Neural cell (in vitro differentiated cells): Measurements from ENCODE around the gene SLC47A1. TPM values are rescaled to one million over a fixed set of nuclear protein-coding genes. Genes with fewer than 3 reads are reported as not detected.

Source experiments
- H2AFZ ChIP-seq: fragments of 200-600, 300-800 bp; sonication (generic), shearing (Covaris generic); 2 replicates; pipeline ENCODE4 v1.6.0; 2014; ENCODE audit warnings: low read depth, mild to moderate bottlenecking, antibody characterized with exemption, low read length, moderate library complexity
- H3F3A ChIP-seq: fragments of 200-600 bp; shearing (Covaris generic); 2 replicates; pipeline ENCODE4 v1.6.1; 2016; ENCODE audit warnings: mild to moderate bottlenecking, moderate library complexity, mixed read lengths, antibody characterized with exemption, low read length; ENCODE audit not compliant: insufficient read depth, poor library complexity, severe bottlenecking
- H3K27ac ChIP-seq: fragments of 200-600, 300-800 bp; sonication (generic), shearing (Covaris generic); 2 replicates; pipeline ENCODE4 v1.5.1; 2014; ENCODE audit warnings: mild to moderate bottlenecking, low read length, moderate library complexity
- H3K27me3 ChIP-seq: fragments of 300-800, 200-600 bp; sonication (generic), shearing (Covaris generic); 2 replicates; pipeline ENCODE4 v1.6.0; 2014; ENCODE audit warnings: mild to moderate bottlenecking, low read depth, low read length, moderate library complexity; ENCODE audit not compliant: insufficient read depth
- H3K36me3 ChIP-seq: fragments of 300-800, 200-600 bp; sonication (generic), shearing (Covaris generic); 2 replicates; pipeline ENCODE4 v1.5.1; 2014; ENCODE audit warnings: mild to moderate bottlenecking, antibody characterized with exemption, low read length, moderate library complexity; ENCODE audit not compliant: insufficient read depth
- H3K4me2 ChIP-seq: fragments of 300-800, 200-600 bp; sonication (generic), shearing (Covaris generic); 2 replicates; pipeline ENCODE4 v1.6.0; 2014; ENCODE audit warnings: mild to moderate bottlenecking, low read length
- H3K4me3 ChIP-seq: fragments of 300-800, 200-600 bp; sonication (generic), shearing (Covaris generic); 2 replicates; pipeline ENCODE4 v1.5.1; 2014; ENCODE audit warnings: mild to moderate bottlenecking, low read length, moderate library complexity
- H3K79me2 ChIP-seq: fragments of 200-600 bp; shearing (Covaris generic); replicated peaks from 2 replicates; pipeline ENCODE4 v1.6.0; 2014; ENCODE audit warnings: mild to moderate bottlenecking, low read length, moderate library complexity; ENCODE audit not compliant: insufficient read depth
- H3K9ac ChIP-seq: fragments of 300-800, 200-600 bp; sonication (generic), shearing (Covaris generic); 2 replicates; pipeline ENCODE4 v1.6.1; 2016; ENCODE audit warnings: mild to moderate bottlenecking, low read length, mixed read lengths
- H3K9me2 ChIP-seq: fragments of 200-600 bp; shearing (Covaris generic); 2 replicates; pipeline ENCODE4 v1.6.1; 2016; ENCODE audit warnings: mild to moderate bottlenecking, low read length, mixed read lengths; ENCODE audit not compliant: insufficient read depth
- H3K9me3 ChIP-seq: fragments of 200-600, 300-800 bp; sonication (generic), shearing (Covaris generic); 2 replicates; pipeline ENCODE4 v1.6.1; 2016; ENCODE audit warnings: mild to moderate bottlenecking, mixed run types, low read length, moderate library complexity, mixed read lengths
- H4K20me1 ChIP-seq: fragments of 200-600 bp; shearing (Covaris generic); 2 replicates; pipeline ENCODE4 v1.6.1; 2016; ENCODE audit warnings: mild to moderate bottlenecking, mixed run types; ENCODE audit not compliant: insufficient read depth
- CTCF ChIP-seq: fragments of 450-650 bp; IDR thresholded peaks from 2 replicates; pipeline ENCODE4 v1.5.1; 2014; ENCODE audit warnings: antibody characterized with exemption, mild to moderate bottlenecking, moderate library complexity; ENCODE audit not compliant: poor library complexity, severe bottlenecking
- EP300 ChIP-seq: fragments of 450-650 bp; conservative IDR thresholded peaks from 2 replicates; pipeline ENCODE4 v1.6.1; 2014; ENCODE audit warnings: antibody characterized with exemption, mild to moderate bottlenecking, moderate library complexity; ENCODE audit not compliant: poor library complexity, severe bottlenecking
- EZH2 ChIP-seq: fragments of 200-600, 300-800 bp; shearing (Covaris generic), sonication (generic); IDR thresholded peaks from 2 replicates; pipeline ENCODE4 v1.6.1; 2014; ENCODE audit warnings: antibody characterized with exemption, low read length, borderline replicate concordance, mild to moderate bottlenecking; ENCODE audit not compliant: insufficient read depth, poor library complexity, severe bottlenecking
- MXI1 ChIP-seq: fragments of 450-650 bp; conservative IDR thresholded peaks from 2 replicates; pipeline ENCODE4 v1.6.1; 2014; ENCODE audit warnings: antibody characterized with exemption, mild to moderate bottlenecking; ENCODE audit not compliant: poor library complexity, severe bottlenecking
- POLR2AphosphoS5 ChIP-seq: IDR thresholded peaks from 2 replicates; pipeline ENCODE4 v1.6.1; 2012
- RAD21 ChIP-seq: fragments of 450-650 bp; conservative IDR thresholded peaks from 2 replicates; pipeline ENCODE4 v1.6.1; 2014; ENCODE audit warnings: antibody characterized with exemption, mild to moderate bottlenecking, moderate library complexity
- REST ChIP-seq: IDR thresholded peaks from 2 replicates; pipeline ENCODE4 v1.6.1; 2012; ENCODE audit warnings: borderline replicate concordance
- SMC3 ChIP-seq: fragments of 450-650 bp; conservative IDR thresholded peaks from 2 replicates; pipeline ENCODE4 v1.6.1; 2014; ENCODE audit warnings: antibody characterized with exemption, mild to moderate bottlenecking, moderate library complexity; ENCODE audit not compliant: poor library complexity
- TAF1 ChIP-seq: IDR thresholded peaks from 2 replicates; pipeline ENCODE4 v1.6.1; 2012; ENCODE audit warnings: low read depth
- polyA plus RNA-seq: library from polyadenylated mRNA; depleted of rRNA; stranded (reverse); fragments of >200 nt; gene quantifications from 2 replicates; pipeline ENCODE4 v1.2.3, GENCODE V29; 2014

SLC47A1 gene
- polyA plus RNA-seq, 1 donor from 2014 or later, result not detected

GRCh38 chr17:19486351-19487023, 47.2 kb upstream of the SLC47A1 start:
- no peaks in the 10 kb centered on the region for H4K20me1 ChIP-seq
- H3K27me3 ChIP-seq, result no peaks in the 10 kb centered on the region
- no peak overlapping the region for H3K9ac ChIP-seq
- H3K4me3 ChIP-seq, result no peak overlapping the region
- H3K36me3 ChIP-seq, result no peaks in the 10 kb centered on the region
- no peaks in the 10 kb centered on the region for H3K79me2 ChIP-seq
- H3K4me2 ChIP-seq, result no peak overlapping the region
- no peaks in the 10 kb centered on the region for H3K9me3 ChIP-seq
- no peaks in the 10 kb centered on the region for H3F3A ChIP-seq
- no peaks in the 10 kb centered on the region for H3K9me2 ChIP-seq
- no peak overlapping the region for H2AFZ ChIP-seq
- TF ChIP-seq MXI1 (no peak), EP300 (no peak), CTCF (no peak), TAF1 (no peak), EZH2 (no peak), POLR2AphosphoS5 (no peak), SMC3 (no peak), RAD21 (no peak), REST (no peak)
- H3K27ac ChIP-seq, result no peak overlapping the region

- no peaks in the 10 kb centered on the region for H3K9me3 ChIP-seq
- no peak overlapping the region for H3K4me3 ChIP-seq
- H3K9ac ChIP-seq, result no peak overlapping the region
- H3K79me2 ChIP-seq, result no peaks in the 10 kb centered on the region
- H4K20me1 ChIP-seq, result no peaks in the 10 kb centered on the region
- H3K27me3 ChIP-seq, result no peaks in the 10 kb centered on the region
- H3K9me2 ChIP-seq, result no peaks in the 10 kb centered on the region
- no peak overlapping the region for H3K27ac ChIP-seq
- TF ChIP-seq REST (no peak), EZH2 (no peak), MXI1 (no peak), POLR2AphosphoS5 (no peak), RAD21 (no peak), TAF1 (no peak)
- H3F3A ChIP-seq, result no peaks in the 10 kb centered on the region
- no peak overlapping the region for H2AFZ ChIP-seq
- no peak overlapping the region for H3K4me2 ChIP-seq
- H3K36me3 ChIP-seq, result no peaks in the 10 kb centered on the region
Measured at GRCh38 chr17:19487024-19487600, 46.5 kb upstream of the SLC47A1 start.
